GM19099 (cell line): Measurements from ENCODE around the gene UNC5B.

Experiments
- POLR2A ChIP-seq: IDR thresholded peaks from 3 replicates; pipeline ENCODE4 v1.6.1; 2011; ENCODE audit warnings: low read depth; ENCODE audit not compliant: insufficient read length; ENCODE audit errors: extremely low read depth

The UNC5B gene

DNA sequence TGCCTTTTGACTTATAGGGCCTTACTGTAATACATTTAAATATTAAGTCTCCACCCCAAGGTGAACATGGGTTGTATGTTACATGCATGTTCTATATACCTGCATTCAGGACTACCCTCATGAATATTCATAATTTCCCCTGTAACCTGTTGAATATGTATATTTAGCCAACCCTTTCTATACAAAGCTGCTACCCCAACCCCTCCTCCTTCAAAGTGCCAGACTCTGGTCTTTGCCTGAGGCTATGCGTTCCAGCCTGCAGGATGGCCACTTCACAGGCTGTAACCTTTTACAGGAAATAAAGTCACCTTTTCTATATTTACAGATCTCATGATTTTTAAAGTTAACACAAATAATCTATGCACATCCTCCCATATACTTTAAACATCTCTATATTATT is 10.1 kb upstream of the UNC5B start:
- TF ChIP-seq POLR2A = no peak

DNA sequence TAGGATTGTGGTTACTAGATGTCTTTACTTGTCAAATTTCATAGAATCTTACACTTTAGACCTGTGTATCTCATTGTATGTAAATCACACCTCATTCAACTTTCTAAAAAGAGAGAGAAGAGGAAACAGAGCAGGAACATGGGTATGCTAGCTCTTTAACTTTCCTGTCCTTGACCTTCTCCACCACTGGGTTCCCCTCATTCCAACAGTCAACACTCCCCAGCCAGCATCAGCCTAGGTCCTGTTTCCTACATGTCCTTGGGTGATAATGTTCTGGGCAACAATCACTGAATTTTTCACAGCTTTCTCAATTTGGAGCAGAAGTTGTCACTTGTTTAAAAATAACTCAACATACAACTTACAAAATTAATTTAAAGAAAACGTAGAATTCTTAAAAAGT is 9.2 kb upstream of the UNC5B start:
- TF ChIP-seq POLR2A = no peak

DNA sequence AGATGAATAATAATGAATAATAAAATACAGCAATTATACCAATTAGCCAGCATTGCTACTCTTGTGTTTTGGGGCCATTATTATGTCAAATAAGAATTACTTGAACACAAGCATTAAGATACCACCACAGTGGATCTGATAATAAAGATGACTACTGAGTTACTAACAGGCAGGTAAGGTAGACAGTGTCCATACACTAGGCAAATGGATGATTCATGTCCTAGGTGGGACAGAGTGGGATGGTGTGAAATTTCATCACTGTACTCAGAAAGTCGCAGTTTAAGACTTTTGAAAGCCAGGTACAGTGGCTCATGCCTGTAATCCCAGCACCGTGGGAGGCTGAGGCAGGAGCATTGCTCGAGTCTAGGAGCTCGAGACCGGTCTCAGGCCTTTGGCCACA is 8.7 kb upstream of the UNC5B start:
- TF ChIP-seq POLR2A = no peak

DNA sequence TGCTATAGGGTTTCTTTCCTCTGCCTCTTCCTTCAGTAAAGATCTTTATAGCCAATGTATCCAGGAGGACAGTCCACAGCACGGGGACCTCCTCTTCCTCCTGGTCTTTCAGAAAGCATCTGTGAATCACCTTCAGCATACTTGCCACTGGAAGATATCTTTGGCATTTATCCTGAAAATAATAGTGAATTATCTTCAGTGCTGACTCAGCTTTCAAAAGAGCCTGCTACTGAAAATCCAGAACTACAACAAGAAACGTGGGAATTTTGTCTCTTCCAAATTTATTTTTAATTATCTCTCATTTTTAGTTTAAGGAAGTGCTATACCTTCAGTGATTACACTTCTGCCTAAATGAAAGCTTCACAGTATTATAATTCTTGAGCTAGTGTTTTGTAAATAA is 7.6 kb upstream of the UNC5B start:
- TF ChIP-seq POLR2A = no peak

DNA sequence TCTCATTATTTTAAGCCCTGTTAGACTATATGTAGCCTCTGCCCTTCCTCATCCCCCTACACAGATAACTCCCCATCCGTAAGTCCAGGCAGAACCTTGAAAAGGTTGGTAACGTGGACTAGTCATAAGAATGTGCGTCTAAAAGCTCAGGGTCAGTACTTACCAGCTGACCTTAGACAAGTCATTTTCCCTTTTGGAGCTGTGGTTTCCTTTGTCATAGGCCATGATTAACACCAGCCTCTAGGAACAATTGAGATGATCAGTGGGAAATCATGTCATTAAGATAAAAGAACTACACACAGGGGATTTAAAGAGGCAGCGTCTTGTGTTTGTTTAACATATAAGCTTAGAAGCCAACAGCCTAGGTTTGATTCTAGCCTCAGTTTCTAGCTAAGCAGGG is 6.9 kb upstream of the UNC5B start:
- no peak for TF ChIP-seq POLR2A

DNA sequence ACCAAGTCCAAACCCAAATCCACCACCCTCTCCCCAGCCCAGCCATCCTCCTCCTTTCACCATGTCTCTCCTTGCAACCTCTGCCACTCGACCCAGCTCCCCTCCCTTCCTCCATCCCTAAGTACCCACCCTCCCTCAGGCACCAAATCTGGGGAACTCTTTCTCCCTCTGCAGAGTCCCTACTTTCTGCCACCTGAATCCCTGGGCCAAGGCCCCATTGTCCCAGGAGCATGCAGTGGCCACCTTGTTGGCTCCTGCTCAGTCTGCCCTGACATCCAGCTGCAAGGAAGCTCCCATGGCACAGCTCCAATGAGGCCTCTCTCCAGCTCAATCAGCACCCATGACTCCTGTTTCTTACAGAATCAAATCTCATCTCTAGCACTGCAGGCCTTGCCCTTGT is 5.5 kb upstream of the UNC5B start:
- TF ChIP-seq POLR2A = no peak

DNA sequence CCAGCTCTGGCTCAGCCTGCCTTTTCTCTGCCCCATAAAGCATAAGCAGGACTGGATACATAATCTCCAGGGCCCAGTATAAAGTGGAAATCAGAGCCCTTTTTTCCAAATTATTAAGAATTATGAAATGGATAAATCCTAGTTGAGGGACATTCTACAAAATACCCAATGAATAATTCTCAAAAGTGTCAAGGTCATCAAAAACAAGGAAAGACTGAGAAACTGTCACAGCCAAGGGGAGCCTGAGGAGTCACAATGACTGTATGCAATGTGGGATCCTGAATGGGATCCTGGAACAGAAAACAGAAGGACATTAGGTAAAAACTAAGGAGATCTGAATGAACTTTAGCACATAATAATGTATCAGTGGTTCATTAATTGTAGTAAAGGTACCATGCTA is 4.8 kb upstream of the UNC5B start:
- no peak for TF ChIP-seq POLR2A

DNA sequence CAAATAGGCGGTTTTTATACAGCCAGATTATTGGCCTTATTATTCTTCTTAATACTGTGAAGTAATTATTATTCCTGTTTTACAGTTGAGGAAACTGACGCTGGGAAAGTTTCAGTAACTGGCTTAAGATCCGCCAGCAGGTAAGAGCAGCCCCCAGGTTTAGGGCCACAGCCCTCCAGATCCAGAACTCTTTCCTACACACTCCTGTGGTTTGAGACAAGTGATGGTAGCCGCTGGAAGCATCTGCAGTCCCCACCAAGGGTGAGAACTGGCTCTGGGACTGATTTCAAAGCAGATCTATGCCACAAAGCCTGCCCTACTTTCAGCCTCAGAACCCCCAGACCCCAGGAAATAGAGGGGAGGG is 3.0 kb upstream of the UNC5B start:
- no peak for TF ChIP-seq POLR2A

DNA sequence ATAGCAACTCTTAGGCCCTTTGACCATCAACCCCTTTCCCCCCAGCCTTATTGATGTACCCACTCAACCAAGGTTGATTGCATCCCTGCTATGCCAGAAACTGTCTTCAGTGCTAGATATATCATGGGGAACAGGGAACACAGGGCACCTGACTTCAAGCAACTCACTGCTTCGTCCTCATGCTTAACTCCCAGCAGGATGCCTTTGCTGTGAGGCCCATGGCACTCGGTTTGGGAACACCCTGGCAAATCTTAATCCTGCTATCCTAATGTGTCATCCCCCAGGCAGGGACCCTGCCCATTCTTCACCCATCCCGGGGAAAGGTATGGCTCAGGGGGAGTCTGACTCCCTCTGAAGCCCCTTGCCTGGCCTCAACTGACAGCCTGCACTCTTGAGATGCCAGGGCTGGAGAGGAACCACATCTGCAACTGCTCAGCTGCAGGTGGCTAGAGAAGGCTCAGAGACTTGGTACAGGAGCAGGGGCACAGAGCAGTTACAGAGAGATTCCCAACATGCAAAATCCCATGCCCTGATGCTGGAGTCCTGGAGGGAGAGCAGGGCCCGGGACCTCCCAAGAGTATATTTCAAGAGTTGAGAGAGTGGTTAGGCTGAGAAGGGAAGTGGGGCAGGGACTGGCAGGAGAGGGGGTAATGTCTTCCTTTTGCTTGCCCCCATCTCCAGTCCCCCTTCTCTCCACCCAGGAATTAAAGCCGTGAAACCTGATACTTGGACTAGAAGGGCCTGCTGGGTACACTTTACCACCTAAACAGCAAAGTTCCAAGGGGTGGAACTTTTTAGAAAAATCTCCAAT is 2.4 kb upstream of the UNC5B start:
- no peak for TF ChIP-seq POLR2A

DNA sequence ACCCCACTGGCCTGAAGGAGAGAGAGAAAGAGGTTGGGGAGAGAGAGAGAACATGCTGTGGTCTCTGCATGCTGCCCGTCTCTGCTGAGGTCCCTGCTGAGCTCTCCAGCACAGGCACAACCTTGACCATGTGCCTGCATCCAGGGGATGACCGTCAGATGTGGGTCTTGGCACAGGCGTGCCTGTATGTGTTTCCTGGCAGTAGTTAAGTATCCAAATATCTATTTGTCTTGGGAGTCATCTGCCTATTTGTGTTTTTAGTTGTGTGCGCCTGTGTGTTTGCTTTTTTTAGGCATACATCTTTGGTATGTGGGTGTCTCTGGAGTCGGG is 1.9 kb upstream of the UNC5B start:
- no peak for TF ChIP-seq POLR2A

DNA sequence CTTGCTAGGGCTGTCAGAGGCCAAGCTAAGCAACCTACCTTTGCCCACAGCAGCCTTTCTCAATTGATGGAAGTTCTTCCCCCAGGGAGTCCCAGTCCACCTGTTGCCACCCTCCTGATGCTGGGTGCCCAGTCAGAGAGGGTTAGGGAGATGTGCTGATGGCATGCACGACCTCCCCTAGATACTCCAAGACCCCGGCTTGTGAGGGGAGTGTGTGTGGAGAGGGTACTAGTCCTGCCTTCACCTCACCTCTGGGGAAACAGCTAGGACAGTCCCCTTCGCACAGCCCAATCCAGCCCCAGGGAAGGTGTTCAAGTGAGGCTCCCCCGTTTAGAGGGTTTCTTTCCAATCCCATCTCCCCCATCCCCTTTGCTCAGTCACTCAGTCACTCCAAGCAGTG is 1.3 kb upstream of the UNC5B start:
- TF ChIP-seq POLR2A = no peak

DNA sequence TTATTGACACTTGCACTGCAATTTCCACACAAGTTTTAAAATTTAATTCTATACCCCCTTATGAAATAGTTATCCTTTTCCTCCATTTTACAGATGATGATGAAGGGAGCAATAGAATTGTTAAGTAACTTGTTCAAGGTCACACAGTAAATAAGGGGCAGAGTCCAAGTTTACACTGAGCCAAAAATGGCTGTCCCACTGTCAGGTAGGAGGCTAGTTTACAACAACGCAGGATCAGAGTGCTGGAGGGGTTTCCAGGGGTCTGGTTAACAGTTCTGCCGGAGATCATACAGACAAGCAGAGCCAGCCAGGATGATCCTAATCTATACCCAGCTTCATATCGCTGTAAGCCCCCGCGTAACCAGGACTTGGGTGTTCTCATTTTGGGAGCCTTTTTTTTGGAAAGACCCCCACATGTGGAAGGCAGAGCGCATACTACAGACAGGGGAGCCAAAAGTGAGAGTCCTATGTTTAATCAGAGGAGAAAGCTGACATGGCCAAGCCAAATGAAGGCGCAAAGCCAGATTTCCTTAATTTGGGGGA is 524 bp upstream of the UNC5B start:
- TF ChIP-seq POLR2A = no peak

DNA sequence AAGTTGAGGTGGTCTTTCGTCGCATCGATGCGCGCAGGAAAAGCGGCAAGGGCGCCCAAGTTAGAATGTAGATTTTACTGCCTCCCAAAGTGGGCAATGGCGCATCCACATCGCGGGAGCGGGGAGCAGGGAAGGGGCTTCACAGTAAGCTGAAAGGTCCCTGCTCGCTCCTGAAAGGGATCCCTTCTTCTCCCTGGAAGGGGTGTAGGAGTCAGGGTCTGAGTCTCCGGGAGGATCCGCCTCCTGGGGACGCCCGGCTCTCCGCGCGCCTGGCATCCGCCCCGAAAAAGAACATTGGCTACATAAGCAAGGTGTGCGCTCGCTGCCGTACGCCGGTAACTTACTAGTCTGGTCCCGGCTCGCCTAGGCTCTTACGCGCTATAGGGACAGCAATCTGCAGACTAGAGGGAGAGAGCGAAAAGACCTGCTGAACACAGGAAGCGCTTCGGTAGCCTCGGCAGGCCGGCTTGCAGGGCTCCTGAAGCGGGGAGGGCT is 804 bp downstream of the UNC5B start:
- no peak for TF ChIP-seq POLR2A

DNA sequence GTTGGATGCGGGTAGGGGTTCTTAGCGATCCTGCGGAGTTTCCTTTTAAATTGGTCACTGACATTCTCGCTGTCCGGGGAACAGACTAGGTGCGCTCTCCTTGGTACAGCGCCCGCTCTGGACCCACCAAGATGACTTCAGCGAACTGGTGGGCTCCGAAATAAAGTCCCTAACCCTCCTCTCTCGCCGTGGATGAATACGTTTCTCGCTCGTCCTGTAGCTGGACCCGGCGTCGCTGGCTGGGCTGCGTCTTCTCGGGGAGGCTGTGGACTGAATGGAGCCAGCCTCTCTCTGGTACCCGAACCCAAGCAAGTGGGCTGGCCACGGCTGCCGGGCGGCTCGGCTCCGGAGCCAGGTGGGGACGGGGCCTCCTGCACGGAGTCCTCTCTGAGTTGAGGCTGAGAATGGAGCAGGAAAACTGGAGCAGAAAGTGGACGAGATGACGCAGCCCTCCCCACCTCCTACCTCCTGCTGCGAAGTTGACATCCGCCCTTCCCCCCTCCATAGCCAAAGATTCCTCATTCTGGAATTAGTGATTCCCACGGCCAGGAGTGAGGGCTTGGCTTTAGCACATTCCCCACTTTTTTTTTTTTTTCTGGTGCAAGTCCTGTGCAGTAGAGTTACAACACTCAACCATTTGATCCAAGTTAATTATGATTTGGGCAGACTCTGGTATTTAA is 1.5 kb downstream of the UNC5B start:
- no peak for TF ChIP-seq POLR2A

DNA sequence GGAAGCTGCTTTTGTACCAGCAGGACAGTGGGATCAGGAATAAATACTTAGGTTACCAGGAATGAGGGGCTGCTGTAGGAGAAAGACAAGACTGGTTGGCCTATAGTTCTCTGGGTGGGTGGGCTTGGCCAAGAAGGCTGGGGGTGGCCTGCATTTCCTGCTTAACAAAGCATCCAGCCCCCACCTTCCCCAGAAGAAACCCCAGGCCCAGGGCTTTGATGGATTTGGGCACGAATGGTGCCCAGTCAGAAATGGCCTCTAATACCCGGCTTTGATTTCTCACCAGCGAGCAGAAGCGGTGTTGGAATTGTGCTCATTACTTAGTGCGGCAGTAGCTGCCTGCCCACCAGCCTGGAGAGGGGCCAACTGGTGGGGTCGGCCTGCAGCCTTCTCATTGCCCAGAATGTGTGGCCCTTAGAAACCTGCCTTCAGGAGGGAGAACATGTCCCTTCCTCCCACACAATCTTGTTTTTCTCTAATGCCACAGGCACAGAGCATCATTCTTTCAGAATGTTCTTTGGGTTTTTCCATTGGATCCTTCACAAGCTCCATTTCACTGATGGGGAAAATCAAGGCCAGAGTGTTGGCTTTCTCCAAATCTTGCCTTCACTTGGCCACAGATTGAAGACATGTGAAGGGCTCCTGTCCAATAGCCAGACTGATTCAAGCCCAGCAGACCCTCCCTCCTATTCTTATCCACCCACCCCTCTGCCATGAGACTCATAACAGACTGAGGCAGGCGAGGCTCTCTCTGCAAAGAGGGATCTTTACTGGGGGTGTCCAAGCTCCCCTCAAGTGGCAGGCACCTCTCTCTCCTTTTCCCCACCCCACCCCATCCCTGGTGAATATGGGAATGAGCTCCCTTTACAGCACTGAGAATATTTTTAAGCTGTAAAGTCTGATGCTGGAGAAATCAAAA is 2.5 kb downstream of the UNC5B start:
- TF ChIP-seq POLR2A = no peak
